Activated CD8-positive, alpha-beta T cell treated with anti-CD3 and anti-CD28 coated beads for 36 hours (primary cell): ENCODE data around the gene CELF4. TPM values are rescaled to one million over a fixed set of nuclear protein-coding genes. Genes with fewer than 3 reads are reported as not detected.

Experiments
- ATAC-seq: fragments of 200-7000 bp; cut with Tn5 transposase; one replicate; pipeline ENCODE4 v1.10.0; 2021; ENCODE audit warnings: mild to moderate bottlenecking, moderate library complexity
- CTCF ChIA-PET: fragments of 350-600 bp; sonication (Branson Sonifier 250); formaldehyde crosslinking; loops from one replicate; lab custom pipeline; 2021; ENCODE audit warnings: antibody characterized with exemption; lab: Charles Lee
- POLR2A ChIA-PET: fragments of 350-600 bp; sonication (Branson Sonifier 250); formaldehyde crosslinking; loops from one replicate; lab custom pipeline; 2021; ENCODE audit warnings: antibody characterized with exemption; lab: Charles Lee
- DNase-seq: peaks from one replicate; pipeline ENCODE4 v3.0.0-alpha.2; 2020
- H3K27ac Mint-ChIP-seq: one replicate; pipeline ENCODE4 v1.8.0; 2021; ENCODE audit warnings: mild to moderate bottlenecking, mixed read lengths
- H3K27me3 Mint-ChIP-seq: one replicate; pipeline ENCODE4 v1.8.0; 2021; ENCODE audit warnings: mixed read lengths
- H3K36me3 Mint-ChIP-seq: one replicate; pipeline ENCODE4 v1.8.0; 2021; ENCODE audit warnings: low read depth, mixed read lengths
- H3K4me1 Mint-ChIP-seq: one replicate; pipeline ENCODE4 v1.8.0; 2021; ENCODE audit warnings: low read depth, mixed read lengths
- H3K4me3 Mint-ChIP-seq: one replicate; pipeline ENCODE4 v1.8.0; 2021; ENCODE audit warnings: mild to moderate bottlenecking, moderate library complexity, mixed read lengths
- H3K9me3 Mint-ChIP-seq: one replicate; pipeline ENCODE4 v1.8.0; 2021; ENCODE audit warnings: mixed read lengths
- intact Hi-C: fragments of 100-400 bp; cut with micrococcal nuclease; formaldehyde crosslinking; loops from one replicate; pipeline ENCODE4 v1.10.0; 2022
- total RNA-seq, 2 experiments: library from RNA; stranded (reverse); gene quantifications; one replicate each; pipeline ENCODE4 v1.2.3, GENCODE V29; 2021
- TF ChIP-seq, protein P1 (sequence below): fragments of 200-600 bp; IDR thresholded peaks from one replicate; pipeline ENCODE4 v1.8.0; 2022; ENCODE audit warnings: antibody characterized with exemption, mild to moderate bottlenecking

CELF4 gene
- total RNA-seq, 2 experiments from 2014 or later, result not detected

DNA sequence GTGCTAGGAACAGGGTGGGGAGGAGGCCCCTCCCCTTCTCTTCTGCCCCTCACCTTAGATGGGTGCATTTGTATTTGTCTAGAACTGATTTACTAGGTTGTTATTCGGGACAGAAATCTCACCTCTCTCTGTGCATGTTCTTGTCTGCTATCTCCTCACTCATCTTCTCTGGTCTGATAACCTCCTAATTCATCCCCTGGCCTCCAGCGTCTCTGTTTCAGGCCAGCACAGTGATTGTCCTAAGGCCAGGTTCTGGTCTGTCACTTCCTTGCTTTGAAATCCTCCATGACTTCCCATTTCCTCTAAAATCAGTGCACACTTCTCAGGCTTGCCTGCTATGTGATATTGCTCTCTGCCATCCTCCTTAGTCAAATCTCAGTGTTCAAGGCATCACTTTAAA is 58.4 kb downstream of the CELF4 start:
- ATAC-seq, result no peak
- no peak overlapping the region for H3K27ac Mint-ChIP-seq
- POLR2A ChIA-PET, result no interaction called here
- DNase-seq, result no peak
- CTCF ChIA-PET, result no interaction called here
- TF ChIP-seq, protein P1, sequence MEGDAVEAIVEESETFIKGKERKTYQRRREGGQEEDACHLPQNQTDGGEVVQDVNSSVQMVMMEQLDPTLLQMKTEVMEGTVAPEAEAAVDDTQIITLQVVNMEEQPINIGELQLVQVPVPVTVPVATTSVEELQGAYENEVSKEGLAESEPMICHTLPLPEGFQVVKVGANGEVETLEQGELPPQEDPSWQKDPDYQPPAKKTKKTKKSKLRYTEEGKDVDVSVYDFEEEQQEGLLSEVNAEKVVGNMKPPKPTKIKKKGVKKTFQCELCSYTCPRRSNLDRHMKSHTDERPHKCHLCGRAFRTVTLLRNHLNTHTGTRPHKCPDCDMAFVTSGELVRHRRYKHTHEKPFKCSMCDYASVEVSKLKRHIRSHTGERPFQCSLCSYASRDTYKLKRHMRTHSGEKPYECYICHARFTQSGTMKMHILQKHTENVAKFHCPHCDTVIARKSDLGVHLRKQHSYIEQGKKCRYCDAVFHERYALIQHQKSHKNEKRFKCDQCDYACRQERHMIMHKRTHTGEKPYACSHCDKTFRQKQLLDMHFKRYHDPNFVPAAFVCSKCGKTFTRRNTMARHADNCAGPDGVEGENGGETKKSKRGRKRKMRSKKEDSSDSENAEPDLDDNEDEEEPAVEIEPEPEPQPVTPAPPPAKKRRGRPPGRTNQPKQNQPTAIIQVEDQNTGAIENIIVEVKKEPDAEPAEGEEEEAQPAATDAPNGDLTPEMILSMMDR, result no peak
- H3K4me1 Mint-ChIP-seq, result no peaks in the 10 kb centered on the region
- intact Hi-C loops, result no loop called here
- no peaks in the 10 kb centered on the region for H3K27me3 Mint-ChIP-seq
- H3K36me3 Mint-ChIP-seq, result no peaks in the 10 kb centered on the region
- H3K4me3 Mint-ChIP-seq, result no peak overlapping the region
- peaks cover 5% of the 10 kb centered on the region for H3K9me3 Mint-ChIP-seq

DNA sequence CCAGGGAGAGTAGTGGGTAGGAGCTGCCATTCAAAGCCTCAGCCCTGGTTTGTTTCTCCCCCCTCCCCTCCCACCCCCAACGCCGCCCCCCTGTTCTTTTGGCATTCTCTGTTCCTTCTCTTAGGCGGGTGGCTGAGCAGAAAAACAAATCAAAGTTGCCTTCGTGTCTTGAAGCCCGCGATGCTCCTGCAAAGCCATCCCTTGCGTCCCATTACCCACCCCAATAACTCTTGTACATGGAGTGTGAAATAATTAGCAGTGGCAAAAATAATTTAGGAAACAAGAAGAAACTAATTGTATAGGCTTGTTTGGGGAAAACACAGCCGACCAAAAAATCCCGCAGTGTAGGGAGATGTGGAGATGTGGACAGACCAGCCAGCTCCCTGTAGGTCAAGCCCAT is 59.6 kb downstream of the CELF4 start:
- Mint-ChIP-seq H3K27ac (no peak overlapping the region), H3K4me1 (no peaks in the 10 kb centered on the region), H3K9me3 (peaks cover 5% of the 10 kb centered on the region), H3K4me3 (no peak overlapping the region), H3K36me3 (no peaks in the 10 kb centered on the region), H3K27me3 (peaks cover 2% of the 10 kb centered on the region)
- ChIA-PET CTCF (no interaction called here), POLR2A (no interaction called here)
- DNase-seq (no peak), ATAC-seq (no peak)
- TF ChIP-seq, protein P1, result no peak
- intact Hi-C loops, result no loop called here

DNA sequence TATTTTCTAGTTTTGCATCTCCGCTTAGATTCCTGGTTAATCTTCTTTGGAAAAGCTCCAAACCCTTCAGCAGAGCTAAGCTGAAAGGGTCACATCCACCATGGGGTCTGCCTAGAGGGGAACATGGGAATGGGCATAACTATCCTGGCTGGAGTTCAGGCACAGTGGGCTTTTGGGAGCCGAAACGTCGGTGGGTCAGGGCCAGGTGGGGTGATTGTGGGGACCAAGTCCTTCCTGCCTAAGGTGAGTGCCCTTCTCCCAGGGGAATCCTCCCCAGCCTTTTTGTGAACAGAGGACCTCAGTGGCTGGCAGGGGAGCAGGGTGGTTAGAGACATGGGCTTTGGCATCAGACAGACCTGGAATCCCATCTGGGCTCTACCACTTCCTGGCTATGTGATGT is 60.3 kb downstream of the CELF4 start:
- TF ChIP-seq, protein P1, result no peak
- Mint-ChIP-seq H3K4me1 (no peaks in the 10 kb centered on the region), H3K4me3 (no peak overlapping the region), H3K27ac (no peak overlapping the region), H3K9me3 (peaks cover 5% of the 10 kb centered on the region), H3K36me3 (no peaks in the 10 kb centered on the region), H3K27me3 (peaks cover 2% of the 10 kb centered on the region)
- POLR2A ChIA-PET, result no interaction called here
- DNase-seq (no peak), ATAC-seq (no peak)
- intact Hi-C loops, result no loop called here
- CTCF ChIA-PET, result interaction anchor here (0.9 kb wide), 1 partner anchor 30 kb away, joined by 3 read pairs; no protein-coding TSS in a partner anchor

DNA sequence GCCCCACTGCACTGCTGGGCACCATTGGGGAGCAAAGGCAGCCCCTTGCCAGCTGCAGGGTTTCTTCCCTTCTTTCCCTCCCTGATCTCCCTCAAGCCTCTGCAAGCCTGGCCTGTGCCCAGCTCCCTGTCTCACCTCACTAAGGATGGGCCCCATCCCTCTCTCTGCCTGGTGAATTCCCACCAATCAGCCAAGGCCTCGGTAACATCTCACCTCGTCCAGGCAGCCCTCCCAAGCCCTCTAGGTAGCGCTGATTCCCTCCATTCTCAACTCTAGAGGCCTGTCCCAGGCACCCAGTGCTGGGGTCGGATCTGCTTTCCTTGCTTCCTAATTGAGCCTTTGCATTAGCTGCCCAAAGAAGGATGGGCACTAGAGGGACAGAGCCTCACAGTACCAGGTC is 63.0 kb downstream of the CELF4 start:
- ChIA-PET CTCF (no interaction called here), POLR2A (no interaction called here)
- TF ChIP-seq, protein P1, result no peak
- H3K27me3 Mint-ChIP-seq, result peaks cover 9% of the 10 kb centered on the region
- no peaks in the 10 kb centered on the region for H3K4me1 Mint-ChIP-seq
- DNase-seq, result no peak
- no peak overlapping the region for H3K27ac Mint-ChIP-seq
- no peak overlapping the region for H3K4me3 Mint-ChIP-seq
- intact Hi-C loops, result no loop called here
- no peaks in the 10 kb centered on the region for H3K9me3 Mint-ChIP-seq
- H3K36me3 Mint-ChIP-seq, result no peaks in the 10 kb centered on the region
- ATAC-seq, result no peak

DNA sequence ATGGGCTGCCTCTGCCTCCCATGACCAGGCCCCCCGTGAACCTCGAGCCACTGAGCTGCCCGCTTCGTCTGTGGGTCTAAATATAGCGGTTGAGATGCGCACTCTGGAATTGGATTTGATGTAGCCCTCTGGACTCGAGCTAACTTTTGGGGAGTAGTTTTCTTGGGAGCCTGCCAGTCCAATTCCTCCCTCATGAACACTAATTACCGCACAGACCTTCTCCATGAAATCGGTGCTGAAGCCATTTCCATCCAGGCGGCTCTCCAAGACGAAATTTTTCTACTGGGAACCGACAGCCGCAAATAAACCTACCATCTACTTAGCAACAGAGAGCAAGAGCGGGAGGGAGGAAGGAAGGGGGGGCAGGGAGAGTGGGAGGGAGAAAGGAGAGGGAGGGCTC is 63.6 kb downstream of the CELF4 start:
- no peak for ATAC-seq
- intact Hi-C loops, result no loop called here
- H3K36me3 Mint-ChIP-seq, result no peaks in the 10 kb centered on the region
- no peak overlapping the region for H3K27ac Mint-ChIP-seq
- no peaks in the 10 kb centered on the region for H3K9me3 Mint-ChIP-seq
- POLR2A ChIA-PET, result no interaction called here
- no peak for DNase-seq
- no peaks in the 10 kb centered on the region for H3K4me1 Mint-ChIP-seq
- H3K27me3 Mint-ChIP-seq, result peaks cover 9% of the 10 kb centered on the region
- CTCF ChIA-PET, result no interaction called here
- TF ChIP-seq, protein P1, result no peak
- H3K4me3 Mint-ChIP-seq, result no peak overlapping the region
